GM23338 (cell line): ENCODE data around the gene CBY1.

Experiments
- CTCF ChIP-seq, 2 experiments: fragments of 200-600 bp in 1 of 2; sonication (generic) in 1 of 2; conservative IDR thresholded peaks; 2 replicates each; pipeline versions ENCODE4 v1.5.1 to v1.6.1; 2016 to 2017; ENCODE audit warnings: antibody characterized with exemption in 2 of 2, low read depth in 2 of 2, mild to moderate bottlenecking in 2 of 2, moderate library complexity in 1 of 2
- EZH2 ChIP-seq: fragments of 200-600 bp; sonication (generic); IDR thresholded peaks from one replicate; pipeline ENCODE4 v1.8.0; 2017; ENCODE audit warnings: antibody characterized with exemption, mild to moderate bottlenecking, low read depth; ENCODE audit not compliant: unreplicated experiment
- EZH2phosphoT487 ChIP-seq: fragments of 200-600 bp; sonication (generic); IDR thresholded peaks from one replicate; pipeline ENCODE4 v1.8.1; 2018; ENCODE audit warnings: antibody characterized with exemption; ENCODE audit not compliant: unreplicated experiment
- JUNB ChIP-seq: IDR thresholded peaks from one replicate; pipeline ENCODE4 v1.6.1; 2016; ENCODE audit warnings: antibody characterized with exemption; ENCODE audit not compliant: unreplicated experiment
- POLR2AphosphoS5 ChIP-seq: IDR thresholded peaks from 2 replicates; pipeline ENCODE4 v1.6.1; 2016; ENCODE audit warnings: antibody characterized with exemption, low read depth
- REST ChIP-seq: IDR thresholded peaks from one replicate; pipeline ENCODE4 v1.6.1; 2018; ENCODE audit warnings: antibody characterized with exemption; ENCODE audit not compliant: unreplicated experiment
- ZNF331 ChIP-seq: fragments of 250-450 bp; sonication (Bioruptor Pico); IDR thresholded peaks from 2 replicates; pipeline ENCODE4 v1.5.0; 2020; ENCODE audit warnings: low read depth, mild to moderate bottlenecking, moderate library complexity

- no peak for TF ChIP-seq CTCF (conservative IDR thresholded peaks at IDR 0.05; ENCODE audit: low read depth in 2 of 2)
- TF ChIP-seq EZH2: no peak
- TF ChIP-seq ZNF331 (CRISPR knock-in tag): no peak
- no peak for TF ChIP-seq EZH2phosphoT487
- TF ChIP-seq POLR2AphosphoS5: no peak
- no peak for TF ChIP-seq REST
- TF ChIP-seq JUNB: no peak
These were observed 40.4 kb downstream of the CBY1 start for GRCh38 chr22:38696606-38697424.
